ENCODE results near the gene PSPH.
"Not testable (repeated sequence)": the region's sequence is repeated elsewhere in the genome, so short reads cannot be mapped to it uniquely, and the experiment has no call there.

The PSPH gene

GRCh38 chr7:56048245-56048644, 3.0 kb downstream of the PSPH start:
- no peak overlapping the region for H3K23ac ChIP-seq (ENCODE audit: low read length)
- H2AFZ ChIP-seq (ENCODE audit: insufficient read depth, low read length, poor library complexity): no peak overlapping the region
- no peak overlapping the region for H3K4me3 ChIP-seq (ENCODE audit: low read depth, low read length)
- WGBS (ENCODE audit: extremely low coverage, insufficient coverage, insufficient read length): no CpG with 5 or more reads among the region's 1 CpG
- H2BK120ac ChIP-seq (ENCODE audit: insufficient read depth, low read length, poor library complexity): no peak overlapping the region
- H4K8ac ChIP-seq (ENCODE audit: low read depth, low read length): no peak overlapping the region
- H3K79me1 ChIP-seq (ENCODE audit: low read length): peaks cover 11% of the 10 kb centered on the region
- H2BK5ac ChIP-seq (ENCODE audit: low read depth, low read length, poor library complexity): no peak overlapping the region
- H3K4ac ChIP-seq (ENCODE audit: low read depth, low read length): no peak overlapping the region
- no peak overlapping the region for H4K12ac ChIP-seq (ENCODE audit: low read depth, low read length)
- H3K18ac ChIP-seq (ENCODE audit: low read length): no peak overlapping the region
- no peak overlapping the region for H3K27ac ChIP-seq (ENCODE audit: low read depth, low read length)
- no peak for DNase-seq
- no peak overlapping the region for H4K91ac ChIP-seq (ENCODE audit: low read depth, low read length)
- no peak overlapping the region for H3K4me2 ChIP-seq (ENCODE audit: low read length)
- no peaks in the 10 kb centered on the region for H3K9me3 ChIP-seq (ENCODE audit: insufficient read depth, low read depth, low read length)
- peaks cover 4 to 6% of the 10 kb centered on the region in 2 experiments for H3K36me3 ChIP-seq (ENCODE audit: control insufficient read depth in 1 of 2, insufficient read depth in 2 of 2, low read length in 2 of 2)
- no peaks in the 10 kb centered on the region for H3K27me3 ChIP-seq (ENCODE audit: insufficient read depth, low read length)
- H3K4me1 ChIP-seq (ENCODE audit: control insufficient read depth in 1 of 2, insufficient read depth in 2 of 2, low read length in 2 of 2): peaks cover 7% of the 10 kb centered on the region in 2 experiments
- no peak overlapping the region for H3K14ac ChIP-seq (ENCODE audit: low read length)
- peaks cover 20% of the 10 kb centered on the region for H3K79me2 ChIP-seq (ENCODE audit: control insufficient read depth, insufficient read depth, low read length, poor library complexity)
- no peak overlapping the region for H2AK5ac ChIP-seq (ENCODE audit: low read length)
- no peak overlapping the region for H3K9ac ChIP-seq (ENCODE audit: low read length)
- H2BK12ac ChIP-seq (ENCODE audit: low read length): no peak overlapping the region

- H4K8ac ChIP-seq (ENCODE audit: low read depth, low read length); H3K18ac ChIP-seq (ENCODE audit: low read length); H2AK5ac ChIP-seq (ENCODE audit: low read length); H3K9ac ChIP-seq (ENCODE audit: low read length); H3K36me3 ChIP-seq (ENCODE audit: control insufficient read depth in 1 of 2, insufficient read depth in 2 of 2, low read length in 2 of 2); H3K27ac ChIP-seq (ENCODE audit: low read depth, low read length); H2BK12ac ChIP-seq (ENCODE audit: low read length); H3K4ac ChIP-seq (ENCODE audit: low read depth, low read length); H3K23ac ChIP-seq (ENCODE audit: low read length); H4K91ac ChIP-seq (ENCODE audit: low read depth, low read length); H4K12ac ChIP-seq (ENCODE audit: low read depth, low read length); H3K4me1 ChIP-seq (ENCODE audit: control insufficient read depth in 1 of 2, insufficient read depth in 2 of 2, low read length in 2 of 2); H3K4me3 ChIP-seq (ENCODE audit: low read depth, low read length); H3K4me2 ChIP-seq (ENCODE audit: low read length); H2BK120ac ChIP-seq (ENCODE audit: insufficient read depth, low read length, poor library complexity); H3K27me3 ChIP-seq (ENCODE audit: insufficient read depth, low read length); H3K14ac ChIP-seq (ENCODE audit: low read length); DNase-seq; H2BK5ac ChIP-seq (ENCODE audit: low read depth, low read length, poor library complexity); H3K9me3 ChIP-seq (ENCODE audit: insufficient read depth, low read depth, low read length); H2AFZ ChIP-seq (ENCODE audit: insufficient read depth, low read length, poor library complexity): not testable (repeated sequence)
- Histone ChIP-seq H3K79me2 (ENCODE audit: control insufficient read depth, insufficient read depth, low read length, poor library complexity) (peaks cover 16% of the 10 kb centered on the region), H3K79me1 (ENCODE audit: low read length) (peaks cover 11% of the 10 kb centered on the region)
- no CpG with 5 or more reads among the region's 11 CpGs for WGBS (ENCODE audit: extremely low coverage, insufficient coverage, insufficient read length)
Observed at GRCh38 chr7:56047446-56048116, 3.7 kb downstream of the PSPH start.

GRCh38 chr7:56046721-56047445, 4.4 kb downstream of the PSPH start:
- Histone ChIP-seq H3K9ac (ENCODE audit: low read length) (no peak overlapping the region), H3K4me1 (ENCODE audit: control insufficient read depth in 1 of 2, insufficient read depth in 2 of 2, low read length in 2 of 2) (peaks cover 4 to 5% of the 10 kb centered on the region in 2 experiments), H3K36me3 (ENCODE audit: control insufficient read depth in 1 of 2, insufficient read depth in 2 of 2, low read length in 2 of 2) (peaks cover 2 to 5% of the 10 kb centered on the region in 2 experiments), H3K27ac (ENCODE audit: low read depth, low read length) (no peak overlapping the region), H3K27me3 (ENCODE audit: insufficient read depth, low read length) (no peaks in the 10 kb centered on the region), H3K79me2 (ENCODE audit: control insufficient read depth, insufficient read depth, low read length, poor library complexity) (peaks cover 10% of the 10 kb centered on the region), H3K79me1 (ENCODE audit: low read length) (peaks cover 7% of the 10 kb centered on the region), H2AFZ (ENCODE audit: insufficient read depth, low read length, poor library complexity) (no peak overlapping the region), H2BK5ac (ENCODE audit: low read depth, low read length, poor library complexity) (no peak overlapping the region), H3K18ac (ENCODE audit: low read length) (no peak overlapping the region), H3K23ac (ENCODE audit: low read length) (no peak overlapping the region), H3K14ac (ENCODE audit: low read length) (no peak overlapping the region), H3K4me3 (ENCODE audit: low read depth, low read length) (no peak overlapping the region), H4K91ac (ENCODE audit: low read depth, low read length) (no peak overlapping the region), H2BK120ac (ENCODE audit: insufficient read depth, low read length, poor library complexity) (no peak overlapping the region), H4K8ac (ENCODE audit: low read depth, low read length) (no peak overlapping the region), H4K12ac (ENCODE audit: low read depth, low read length) (no peak overlapping the region), H3K4ac (ENCODE audit: low read depth, low read length) (no peak overlapping the region), H2AK5ac (ENCODE audit: low read length) (no peak overlapping the region), H3K4me2 (ENCODE audit: low read length) (no peak overlapping the region), H2BK12ac (ENCODE audit: low read length) (no peak overlapping the region), H3K9me3 (ENCODE audit: insufficient read depth, low read depth, low read length) (no peaks in the 10 kb centered on the region)
- DNase-seq: no peak
- WGBS (ENCODE audit: extremely low coverage, insufficient coverage, insufficient read length): no CpG with 5 or more reads among the region's 5 CpGs

- not testable (repeated sequence) for H3K4me3 ChIP-seq (ENCODE audit: low read depth, low read length); H2AK5ac ChIP-seq (ENCODE audit: low read length); H2BK12ac ChIP-seq (ENCODE audit: low read length); H3K36me3 ChIP-seq (ENCODE audit: control insufficient read depth in 1 of 2, insufficient read depth in 2 of 2, low read length in 2 of 2); H3K4me2 ChIP-seq (ENCODE audit: low read length); H3K14ac ChIP-seq (ENCODE audit: low read length); H4K91ac ChIP-seq (ENCODE audit: low read depth, low read length); H3K4ac ChIP-seq (ENCODE audit: low read depth, low read length); H4K8ac ChIP-seq (ENCODE audit: low read depth, low read length); H3K18ac ChIP-seq (ENCODE audit: low read length); H3K9ac ChIP-seq (ENCODE audit: low read length); H3K23ac ChIP-seq (ENCODE audit: low read length); H2BK5ac ChIP-seq (ENCODE audit: low read depth, low read length, poor library complexity); H4K12ac ChIP-seq (ENCODE audit: low read depth, low read length); H3K4me1 ChIP-seq (ENCODE audit: control insufficient read depth in 1 of 2, insufficient read depth in 2 of 2, low read length in 2 of 2); H2BK120ac ChIP-seq (ENCODE audit: insufficient read depth, low read length, poor library complexity); H3K27me3 ChIP-seq (ENCODE audit: insufficient read depth, low read length); H3K79me2 ChIP-seq (ENCODE audit: control insufficient read depth, insufficient read depth, low read length, poor library complexity); H2AFZ ChIP-seq (ENCODE audit: insufficient read depth, low read length, poor library complexity); H3K27ac ChIP-seq (ENCODE audit: low read depth, low read length); DNase-seq; H3K9me3 ChIP-seq (ENCODE audit: insufficient read depth, low read depth, low read length); H3K79me1 ChIP-seq (ENCODE audit: low read length)
- no CpG with 5 or more reads among the region's 2 CpGs for WGBS (ENCODE audit: extremely low coverage, insufficient coverage, insufficient read length)
Observed at GRCh38 chr7:56045758-56046157, 5.5 kb downstream of the PSPH start.
